T-helper 22 cell (primary cell): ENCODE measurements around the gene RHOBTB1.

Source experiments
- DNase-seq: peaks from one replicate; pipeline ENCODE4 v3.0.0-alpha.2; 2020; ENCODE audit warnings: low read depth

Gene RHOBTB1

GRCh38 chr10:60905580-60905979 lies 38.4 kb downstream of the RHOBTB1 start:
- DNase-seq: no peak

- no peak for DNase-seq
Measured at GRCh38 chr10:60903096-60903495, 40.9 kb downstream of the RHOBTB1 start.

- no peak for DNase-seq
Measured at GRCh38 chr10:60901561-60902235, 42.3 kb downstream of the RHOBTB1 start.

- DNase-seq: no peak
Measured at GRCh38 chr10:60899266-60899665, 44.7 kb downstream of the RHOBTB1 start.

GRCh38 chr10:60898321-60898720 lies 45.7 kb downstream of the RHOBTB1 start:
- DNase-seq: no peak

- DNase-seq: no peak
Measured at GRCh38 chr10:60896810-60897209, 47.2 kb downstream of the RHOBTB1 start.

- DNase-seq: no peak
Measured at GRCh38 chr10:60896033-60896432, 48.0 kb downstream of the RHOBTB1 start.

- DNase-seq: no peak
Measured at GRCh38 chr10:60894786-60895185, 49.2 kb downstream of the RHOBTB1 start.

GRCh38 chr10:60893231-60893630 lies 50.8 kb downstream of the RHOBTB1 start:
- no peak for DNase-seq

GRCh38 chr10:60892571-60892970 lies 51.4 kb downstream of the RHOBTB1 start:
- DNase-seq: no peak

- no peak for DNase-seq
Measured at GRCh38 chr10:60890811-60891210, 53.2 kb downstream of the RHOBTB1 start.

GRCh38 chr10:60883187-60883586 lies 60.8 kb downstream of the RHOBTB1 start:
- no peak for DNase-seq

- no peak for DNase-seq
Measured at GRCh38 chr10:60878224-60878623, 65.8 kb downstream of the RHOBTB1 start.

GRCh38 chr10:60877777-60878120 lies 66.2 kb downstream of the RHOBTB1 start:
- no peak for DNase-seq

- no peak for DNase-seq
Measured at GRCh38 chr10:60877061-60877776, 66.8 kb downstream of the RHOBTB1 start.

- no peak for DNase-seq
Measured at GRCh38 chr10:60873758-60874157, 70.2 kb downstream of the RHOBTB1 start.

- DNase-seq: no peak
Measured at GRCh38 chr10:60872451-60872850, 71.5 kb downstream of the RHOBTB1 start.

- no peak for DNase-seq
Measured at GRCh38 chr10:60871215-60871614, 72.8 kb downstream of the RHOBTB1 start.

- DNase-seq: no peak
Measured at GRCh38 chr10:60870803-60871202, 73.2 kb downstream of the RHOBTB1 start.

GRCh38 chr10:60870416-60870728 lies 73.6 kb downstream of the RHOBTB1 start:
- DNase-seq: no peak

- DNase-seq: no peak
Measured at GRCh38 chr10:60869652-60870415, 74.2 kb downstream of the RHOBTB1 start.

GRCh38 chr10:60868946-60869345 lies 75.0 kb downstream of the RHOBTB1 start:
- no peak for DNase-seq

- no peak for DNase-seq
Measured at GRCh38 chr10:60865198-60865783, 78.7 kb downstream of the RHOBTB1 start.
